OCI-LY7 (cell line): ENCODE measurements around the gene C12orf57. TPM values are rescaled to one million over a fixed set of nuclear protein-coding genes. Genes with fewer than 3 reads are reported as not detected.
A peak's percentile ranks its signal among the peaks of the same experiment; 100 is the strongest.

Experiments
- BruUV-seq: library from RNA; stranded (reverse); fragments of 400-500 nt; replicated peaks from 2 replicates; lab custom pipeline; 2021; lab: Mats Ljungman, UMichigan
- CTCF ChIA-PET: fragments of 300-600 bp; sonication (Branson Sonifier 250); formaldehyde crosslinking; loops from one replicate; lab custom pipeline; 2022; ENCODE audit warnings: antibody characterized with exemption; ENCODE audit not compliant: unreplicated experiment; lab: Charles Lee
- POLR2A ChIA-PET: fragments of 300-600 bp; sonication (Branson Sonifier 250); formaldehyde crosslinking; loops from one replicate; lab custom pipeline; 2022; ENCODE audit warnings: antibody characterized with exemption; lab: Charles Lee
- DNase-seq: peaks from one replicate; pipeline ENCODE4 v3.0.0-alpha.2; 2015; ENCODE audit warnings: low spot score
- H2AFZ ChIP-seq: fragments of 200-600 bp; sonication (generic), shearing (Covaris generic); 2 replicates; pipeline ENCODE4 v1.6.1; 2014; ENCODE audit warnings: mild to moderate bottlenecking, antibody characterized with exemption, low read length, moderate library complexity
- H3K27ac ChIP-seq: fragments of 200-600 bp; sonication (generic); 2 replicates; pipeline ENCODE4 v1.5.1; 2014; ENCODE audit warnings: mixed run types, low read depth, mild to moderate bottlenecking, moderate library complexity, low read length, inconsistent platforms; ENCODE audit not compliant: poor library complexity, severe bottlenecking
- H3K36me3 ChIP-seq: fragments of 200-600 bp; sonication (generic); 2 replicates; pipeline ENCODE4 v1.6.1; 2014; ENCODE audit warnings: mild to moderate bottlenecking, antibody characterized with exemption, low read length, moderate library complexity, mixed read lengths; ENCODE audit not compliant: insufficient read depth
- H3K4me1 ChIP-seq: fragments of 200-600 bp; sonication (generic); 2 replicates; pipeline ENCODE4 v1.5.1; 2014; ENCODE audit warnings: mild to moderate bottlenecking, low read length; ENCODE audit not compliant: insufficient read depth, poor library complexity, severe bottlenecking
- H3K4me2 ChIP-seq: fragments of 200-600 bp; sonication (generic); 2 replicates; pipeline ENCODE4 v1.6.1; 2014; ENCODE audit warnings: mild to moderate bottlenecking, low read length
- H3K4me3 ChIP-seq: fragments of 200-600 bp; sonication (generic); 2 replicates; pipeline ENCODE4 v1.5.1; 2014; ENCODE audit warnings: mild to moderate bottlenecking, low read depth, low read length; ENCODE audit not compliant: poor library complexity, severe bottlenecking
- H3K79me2 ChIP-seq: fragments of 200-600 bp; sonication (generic); 2 replicates; pipeline ENCODE4 v1.6.1; 2016; ENCODE audit warnings: low read depth, mild to moderate bottlenecking, low read length, moderate library complexity, mixed read lengths; ENCODE audit not compliant: insufficient read depth
- H3K9me2 ChIP-seq: fragments of 200-600 bp; sonication (generic); 2 replicates; pipeline ENCODE4 v1.6.1; 2016; ENCODE audit warnings: mild to moderate bottlenecking, low read length, mixed read lengths; ENCODE audit not compliant: insufficient read depth
- H3K9me3 ChIP-seq: fragments of 200-600 bp; sonication (generic); 2 replicates; pipeline ENCODE4 v1.6.1; 2014; ENCODE audit warnings: mild to moderate bottlenecking, mixed run types, low read length, mixed read lengths
- H4K20me1 ChIP-seq: fragments of 200-600 bp; sonication (generic); 2 replicates; pipeline ENCODE4 v1.6.1; 2014; ENCODE audit warnings: mild to moderate bottlenecking, antibody characterized with exemption, low read length, moderate library complexity, mixed read lengths; ENCODE audit not compliant: insufficient read depth
- CTCF ChIP-seq: fragments of 200-600 bp; sonication (generic); conservative IDR thresholded peaks from 2 replicates; pipeline ENCODE4 v1.5.1; 2014; ENCODE audit warnings: mild to moderate bottlenecking, antibody characterized with exemption, low read length, moderate library complexity, mixed read lengths
- EZH2phosphoT487 ChIP-seq: fragments of 200-600 bp; sonication (generic); IDR thresholded peaks from 2 replicates; pipeline ENCODE4 v1.6.1; 2018; ENCODE audit warnings: low read depth, borderline replicate concordance, mild to moderate bottlenecking, mixed run types, antibody characterized with exemption, low read length, moderate library complexity, mixed read lengths
- intact Hi-C: fragments of 100-400 bp; cut with micrococcal nuclease; formaldehyde crosslinking; loops from one replicate; pipeline ENCODE4 v1.10.0; 2022; ENCODE audit not compliant: unreplicated experiment
- total RNA-seq, 2 experiments: library from RNA; depleted of rRNA in 1 of 2; stranded (reverse); fragments of >200 nt in 1 of 2; shearing (Covaris generic) in 1 of 2; gene quantifications; 2 replicates each; pipeline ENCODE4 v1.2.3, GENCODE V29; 2014 to 2022

C12orf57 gene
- total RNA-seq, 2 experiments from 2014 or later: 130 to 319 TPM

- intact Hi-C loops: no loop called here
- peak overlapping the region; percentile 55 for H3K4me3 ChIP-seq
These were observed 22.3 kb upstream of the C12orf57 start for GRCh38 chr12:6921539-6921938.

GRCh38 chr12:6921996-6922946, 21.6 kb upstream of the C12orf57 start:
- Histone ChIP-seq H3K9me3 (no peaks in the 10 kb centered on the region), H3K27ac (peak overlapping the region; percentile 89), H4K20me1 (no peaks in the 10 kb centered on the region), H3K79me2 (no peaks in the 10 kb centered on the region), H3K4me2 (peak overlapping the region; percentile 77), H3K36me3 (peaks cover 5% of the 10 kb centered on the region; the same call in 1 of the 2 replicates), H3K4me3 (peak overlapping the region; percentile 55), H3K4me1 (peaks cover 61% of the 10 kb centered on the region), H3K9me2 (no peaks in the 10 kb centered on the region), H2AFZ (no peak overlapping the region)
- intact Hi-C loops: loop anchor here (1.0 to 2.0 kb wide), 2 partner anchors 31 to 43 kb away; no protein-coding TSS in a partner anchor
- ChIA-PET POLR2A (interaction anchor here (0.6 to 1.7 kb wide), 13 partner anchors 14 to 352 kb away, joined by 3 to 8 read pairs (median 5); partner anchors contain the start of genes C12orf57, RNU7-1 and SPSB2), CTCF (interaction anchor here (1.2 to 1.3 kb wide), 3 partner anchors 31 to 49 kb away, joined by 3 to 4 read pairs (median 3); partner anchors contain the start of gene SPSB2)
- peak; percentile 92 for DNase-seq
- TF ChIP-seq EZH2phosphoT487 (no peak), CTCF (peak; percentile 62)
- BruUV-seq: no TSS peak

More at GRCh38 chr12:6921539-6921938, 22.3 kb upstream of the C12orf57 start:
- Histone ChIP-seq H4K20me1 (no peaks in the 10 kb centered on the region), H2AFZ (no peak overlapping the region), H3K9me2 (no peaks in the 10 kb centered on the region), H3K9me3 (no peaks in the 10 kb centered on the region), H3K27ac (peak overlapping the region; percentile 89), H3K4me2 (peak overlapping the region; percentile 77), H3K79me2 (no peaks in the 10 kb centered on the region), H3K4me1 (peaks cover 60% of the 10 kb centered on the region), H3K36me3 (peaks cover 5% of the 10 kb centered on the region; the same call in 1 of the 2 replicates)
- no peak for DNase-seq
- ChIA-PET POLR2A (interaction anchor here (0.6 to 1.7 kb wide), 11 partner anchors 13 to 351 kb away, joined by 3 to 8 read pairs (median 4); partner anchors contain the start of genes C12orf57, RNU7-1 and SPSB2), CTCF (interaction anchor here (1.3 kb wide), 1 partner anchor 48 kb away, joined by 3 read pairs; the partner anchor contains the start of gene SPSB2)
- no TSS peak for BruUV-seq
- TF ChIP-seq CTCF: no peak
- TF ChIP-seq EZH2phosphoT487: no peak
